ENCODE results near the gene CFDP1.

- no peak for TF ChIP-seq TAF1 (IDR thresholded peaks at IDR 0.05; ENCODE audit: borderline replicate concordance, insufficient read depth, low read length)
- no peak for TF ChIP-seq SIN3A (IDR thresholded peaks at IDR 0.05; ENCODE audit: borderline replicate concordance, insufficient read depth, low read length)
- no peak for TF ChIP-seq REST (IDR thresholded peaks at IDR 0.05; ENCODE audit: insufficient read depth in 1 of 2, low read depth in 2 of 2, low read length in 2 of 2)
These were observed 172.3 kb downstream of the CFDP1 start for GRCh38 chr16:75260851-75261589.

All from PFSK-1 (cell line).